ENCODE measurements around the gene WDR53.

The WDR53 gene

GRCh38 chr3:196519718-196520082 is 48.7 kb downstream of the WDR53 start:
- DNase-seq: no peak
- intact Hi-C loops (cut with DNase I; ENCODE audit: low total_unique reads): loop anchor here (5.0 kb wide), 1 partner anchor 267 kb away; no protein-coding TSS in a partner anchor
- TF ChIP-seq CTCF (IDR thresholded peaks at IDR 0.05): no peak
- H3K27ac ChIP-seq: no peak overlapping the region
- no peaks in the 10 kb centered on the region for H3K36me3 ChIP-seq
- H3K9me3 ChIP-seq: peaks cover 3 to 30% (median 27%) of the 10 kb centered on the region in 3 donors
- no peaks in the 10 kb centered on the region for H3K27me3 ChIP-seq
- no peak overlapping the region for H3K4me3 ChIP-seq
- no peaks in the 10 kb centered on the region for H3K4me1 ChIP-seq

DNA sequence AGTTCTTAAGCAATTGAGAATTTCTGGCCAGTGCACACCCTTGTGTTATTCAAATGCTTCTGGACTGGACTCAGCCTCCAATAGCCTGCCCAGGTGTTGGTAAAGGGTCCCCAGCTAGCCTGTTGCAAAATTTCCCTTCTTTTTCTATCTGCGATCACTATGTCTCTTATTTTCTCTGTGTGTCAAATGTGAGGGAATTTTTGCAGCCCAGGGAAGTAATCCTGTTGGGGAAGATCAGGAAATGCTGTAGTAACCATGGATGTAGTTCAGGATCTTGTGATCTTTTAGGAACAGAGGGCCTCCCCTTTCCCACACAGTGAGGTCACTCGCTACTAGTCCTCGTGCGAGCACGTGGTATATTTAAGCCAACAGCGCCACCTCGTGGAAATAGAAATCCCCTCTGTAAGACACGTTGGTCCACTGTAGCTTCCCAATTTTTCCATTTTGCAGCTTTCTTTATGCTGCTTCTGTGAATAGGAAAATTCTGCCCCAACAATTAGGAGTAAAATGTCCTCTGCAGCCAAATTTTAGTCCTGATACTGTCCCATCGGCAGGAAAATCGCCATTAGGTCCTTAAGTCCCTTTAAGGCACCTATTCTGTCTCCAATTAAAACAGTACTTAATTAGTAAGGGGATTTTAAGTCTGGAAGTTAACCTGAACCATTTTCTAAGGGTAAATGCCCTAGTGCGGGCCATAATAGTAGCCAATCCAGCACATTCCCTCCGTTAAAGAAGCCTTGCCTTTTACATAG is 49.2 kb downstream of the WDR53 start:
- H3K4me3 ChIP-seq: no peak overlapping the region
- peak; percentile 56 to 68 for DNase-seq

DNA sequence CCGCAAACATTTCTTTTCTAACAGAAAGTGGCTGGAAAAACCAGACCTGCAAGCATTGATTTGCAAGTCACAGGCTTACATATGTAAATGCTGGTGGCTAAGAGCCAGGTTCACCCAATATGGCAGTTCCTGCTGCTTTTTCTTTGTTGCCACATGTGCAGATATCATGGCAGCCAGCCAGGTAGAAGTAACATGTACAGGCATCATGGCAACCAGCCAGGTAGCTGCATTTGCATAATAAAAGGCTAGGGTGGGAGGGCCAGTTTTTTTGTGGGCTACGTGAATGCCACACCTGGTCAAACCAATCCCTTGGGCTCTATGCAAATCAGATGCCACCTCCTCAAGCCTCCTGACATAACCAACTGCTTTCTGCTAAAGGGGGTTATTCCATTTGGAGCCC is 50.4 kb downstream of the WDR53 start:
- intact Hi-C loops (cut with DNase I; ENCODE audit: low total_unique reads): no loop called here
- TF ChIP-seq CTCF (IDR thresholded peaks at IDR 0.05): no peak
- no peak for DNase-seq
- no peaks in the 10 kb centered on the region for H3K27me3 ChIP-seq
- no peaks in the 10 kb centered on the region for H3K4me1 ChIP-seq
- H3K4me3 ChIP-seq: no peak overlapping the region
- peaks cover 3 to 30% (median 27%) of the 10 kb centered on the region in 3 donors for H3K9me3 ChIP-seq
- H3K36me3 ChIP-seq: no peaks in the 10 kb centered on the region
- H3K27ac ChIP-seq: no peak overlapping the region

More for the DNA sequence above, 49.2 kb downstream of the WDR53 start:
- intact Hi-C loops (cut with DNase I; ENCODE audit: low total_unique reads): no loop called here
- Histone ChIP-seq H3K4me1 (no peaks in the 10 kb centered on the region), H3K36me3 (no peaks in the 10 kb centered on the region), H3K27me3 (no peaks in the 10 kb centered on the region), H3K27ac (no peak overlapping the region), H3K9me3 (peaks cover 3 to 30% (median 27%) of the 10 kb centered on the region in 3 donors)
- TF ChIP-seq CTCF (IDR thresholded peaks at IDR 0.05): peak; percentile 41 to 55

- Histone ChIP-seq H3K4me1 (no peaks in the 10 kb centered on the region), H3K36me3 (no peaks in the 10 kb centered on the region), H3K27ac (no peak overlapping the region), H3K27me3 (no peaks in the 10 kb centered on the region), H3K9me3 (peaks cover 3 to 30% (median 27%) of the 10 kb centered on the region in 3 donors), H3K4me3 (no peak overlapping the region)
- intact Hi-C loops (cut with DNase I; ENCODE audit: low total_unique reads): no loop called here
- TF ChIP-seq CTCF (IDR thresholded peaks at IDR 0.05): no peak
- no peak for DNase-seq
Observed at GRCh38 chr3:196517162-196517800, 51.1 kb downstream of the WDR53 start.

DNA sequence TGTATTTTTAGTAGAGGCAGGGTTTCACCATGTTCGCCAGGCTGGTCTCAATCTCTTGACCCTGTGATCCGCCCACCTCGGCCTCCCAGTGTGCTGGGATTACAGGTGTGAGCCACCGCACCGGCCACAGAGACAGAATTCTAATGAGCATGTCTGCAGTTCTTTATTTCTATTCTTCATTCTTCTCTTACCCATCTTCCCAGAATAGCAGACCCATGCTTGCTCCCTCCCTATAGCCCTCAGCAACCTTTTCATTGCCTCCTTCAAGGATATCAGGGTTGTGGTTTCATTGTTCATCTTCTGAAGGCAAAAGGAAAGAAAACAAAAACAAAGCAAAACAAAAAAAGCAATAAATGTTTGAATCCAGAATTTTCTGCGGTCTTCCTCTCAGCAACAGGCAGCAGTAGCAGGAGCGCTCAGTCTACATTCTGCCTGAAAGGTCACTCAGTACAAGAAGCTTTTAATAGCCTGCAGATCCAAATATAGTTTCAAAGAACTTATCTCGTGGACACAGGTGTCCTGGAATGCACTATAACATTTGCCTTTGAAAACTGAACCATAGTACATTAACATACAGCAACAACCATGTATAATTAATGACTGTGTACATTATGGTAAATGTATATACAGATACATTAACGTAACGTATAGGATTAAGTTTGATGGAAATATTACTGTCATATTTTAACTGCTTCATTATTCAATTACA is 53.3 kb downstream of the WDR53 start, which contains the start of gene SMCO1:
SMCO1 (minus strand) TSS at position 434 of the 709 bp plus-strand sequence; CDS start at position 297, 137 bp downstream.
- intact Hi-C loops (cut with DNase I; ENCODE audit: low total_unique reads): no loop called here
- Histone ChIP-seq H3K9me3 (peaks cover 3 to 24% (median 18%) of the 10 kb centered on the region in 3 donors), H3K27ac (no peak within 1 kb of the TSS), H3K36me3 (no peaks in the 10 kb centered on the region), H3K4me3 (no peak within 1 kb of the TSS), H3K4me1 (no peaks in the 10 kb centered on the region), H3K27me3 (no peaks in the 10 kb centered on the region)
- no peak for DNase-seq
- no peak for TF ChIP-seq CTCF (IDR thresholded peaks at IDR 0.05)

Data from tibial artery (tissue), 4 donors.